Karpas-422 (cell line): Measurements from ENCODE around the gene VTN. TPM values are rescaled to one million over a fixed set of nuclear protein-coding genes. Genes with fewer than 3 reads are reported as not detected.

Source experiments
- DNase-seq: peaks from one replicate; pipeline ENCODE4 v3.0.0-alpha.2; 2015
- H2AFZ ChIP-seq: fragments of 200-600 bp; sonication (generic); 2 replicates; pipeline ENCODE4 v1.6.1; 2014; ENCODE audit warnings: antibody characterized with exemption, low read length, mixed read lengths
- H3K27ac ChIP-seq: fragments of 200-600 bp; sonication (generic); 2 replicates; pipeline ENCODE4 v1.5.1; 2014; ENCODE audit warnings: mild to moderate bottlenecking, low read length, moderate library complexity
- H3K27me3 ChIP-seq: fragments of 200-600 bp; sonication (generic); 2 replicates; pipeline ENCODE4 v1.6.1; 2014; ENCODE audit warnings: low read length, mixed read lengths
- H3K36me3 ChIP-seq: fragments of 200-600 bp; sonication (generic); 2 replicates; pipeline ENCODE4 v1.6.1; 2014; ENCODE audit warnings: low read length, mixed read lengths; ENCODE audit not compliant: insufficient read depth
- H3K4me1 ChIP-seq: fragments of 200-600 bp; sonication (generic); 2 replicates; pipeline ENCODE4 v1.6.1; 2014; ENCODE audit warnings: mild to moderate bottlenecking, low read length, mixed read lengths
- H3K4me2 ChIP-seq: fragments of 200-600 bp; sonication (generic); 2 replicates; pipeline ENCODE4 v1.6.1; 2014; ENCODE audit warnings: low read length, low read depth, mild to moderate bottlenecking; ENCODE audit not compliant: poor library complexity, severe bottlenecking
- H3K4me3 ChIP-seq: fragments of 200-600 bp; sonication (generic); 2 replicates; pipeline ENCODE4 v1.5.1; 2014; ENCODE audit warnings: mild to moderate bottlenecking, antibody characterized with exemption, low read length, mixed read lengths
- H3K79me2 ChIP-seq: fragments of 200-600 bp; sonication (generic); 2 replicates; pipeline ENCODE4 v1.6.1; 2014; ENCODE audit warnings: mild to moderate bottlenecking, low read length, mixed read lengths
- H3K9ac ChIP-seq: fragments of 200-600 bp; sonication (generic); 2 replicates; pipeline ENCODE4 v1.6.0; 2014; ENCODE audit warnings: low read length
- H3K9me2 ChIP-seq: fragments of 200-600 bp; sonication (generic), shearing (Covaris generic); replicated peaks from 2 replicates; pipeline ENCODE4 v1.6.0; 2014; ENCODE audit warnings: mild to moderate bottlenecking, low read length, moderate library complexity; ENCODE audit not compliant: insufficient read depth
- H3K9me3 ChIP-seq: fragments of 300-700, 200-600 bp; sonication (generic); 2 replicates; pipeline ENCODE4 v1.6.1; 2014; ENCODE audit warnings: low read length, mixed read lengths
- H4K20me1 ChIP-seq: fragments of 200-600 bp; sonication (generic); 2 replicates; pipeline ENCODE4 v1.6.1; 2014; ENCODE audit warnings: mild to moderate bottlenecking, antibody characterized with exemption, low read length, low read depth; ENCODE audit not compliant: insufficient read depth
- total RNA-seq: library from RNA; depleted of rRNA; stranded (reverse); fragments of >200 nt; shearing (Covaris generic); gene quantifications from 2 replicates; pipeline ENCODE4 v1.2.3, GENCODE V29; 2014; ENCODE audit warnings: low replicate concordance

VTN gene
- total RNA-seq, 1 experiment from 2014 or later, result 4.2 TPM

- peak overlapping the region; percentile 98 for H3K4me2 ChIP-seq
- H3K36me3 ChIP-seq, result peaks cover 3% of the 10 kb centered on the region
- no peak overlapping the region for H2AFZ ChIP-seq
- DNase-seq, result peak; percentile 60
- H3K27ac ChIP-seq, result no peak overlapping the region
- H3K4me1 ChIP-seq, result peaks cover 27% of the 10 kb centered on the region
- no peaks in the 10 kb centered on the region for H3K9me2 ChIP-seq
- peak overlapping the region; percentile 89 for H3K4me3 ChIP-seq
- H3K79me2 ChIP-seq, result peaks cover 55% of the 10 kb centered on the region
- H3K9ac ChIP-seq, result peak overlapping the region; percentile 83
- H3K27me3 ChIP-seq, result no peaks in the 10 kb centered on the region
- no peaks in the 10 kb centered on the region for H4K20me1 ChIP-seq
- H3K9me3 ChIP-seq, result no peaks in the 10 kb centered on the region
These were observed 35.9 kb downstream of the VTN start for GRCh38 chr17:28334171-28334570.

DNA sequence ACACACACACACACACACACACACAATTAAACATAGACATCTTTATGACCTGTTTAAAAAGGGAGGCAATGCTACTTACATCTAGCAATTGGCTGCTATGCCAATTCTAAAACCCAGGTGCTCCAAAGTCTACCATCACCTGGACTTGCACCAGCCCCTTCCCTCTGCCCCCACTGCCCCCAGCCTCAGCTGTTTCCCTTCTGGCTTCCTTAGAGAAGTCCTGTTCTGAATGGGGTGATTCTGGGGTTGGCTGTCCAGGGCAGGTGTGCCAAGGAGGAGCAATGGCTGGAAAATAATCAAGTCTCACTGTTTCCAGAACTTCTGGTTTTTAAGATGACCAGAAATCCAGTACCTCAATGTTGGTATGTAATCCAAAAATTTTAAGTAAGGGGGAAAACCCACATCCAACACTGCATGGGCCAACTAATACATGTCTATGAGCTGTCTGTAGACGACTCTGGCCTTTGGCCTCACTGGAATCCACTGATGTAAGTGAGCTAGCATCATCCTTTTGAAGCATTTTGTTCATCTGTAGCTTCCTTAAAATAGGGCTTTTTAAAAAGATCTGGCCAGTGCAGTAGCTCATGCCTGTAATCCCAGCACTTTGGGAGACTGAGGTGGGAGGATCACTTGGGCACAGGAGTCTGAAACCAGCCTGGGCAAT, 36.9 kb downstream of the VTN start:
- Histone ChIP-seq H3K79me2 (peaks cover 51% of the 10 kb centered on the region), H2AFZ (no peak overlapping the region), H4K20me1 (no peaks in the 10 kb centered on the region), H3K9me3 (no peaks in the 10 kb centered on the region), H3K4me3 (no peak overlapping the region), H3K27ac (no peak overlapping the region), H3K36me3 (peaks cover 13% of the 10 kb centered on the region), H3K27me3 (no peaks in the 10 kb centered on the region), H3K9ac (peak overlapping the region; percentile 7; the same call in 1 of the 2 replicates), H3K4me1 (peaks cover 27% of the 10 kb centered on the region), H3K9me2 (no peaks in the 10 kb centered on the region), H3K4me2 (peak overlapping the region; percentile 98)
- DNase-seq, result no peak

- H3K79me2 ChIP-seq, result peaks cover 43% of the 10 kb centered on the region
These were observed 38.2 kb downstream of the VTN start for GRCh38 chr17:28331891-28332420.

DNA sequence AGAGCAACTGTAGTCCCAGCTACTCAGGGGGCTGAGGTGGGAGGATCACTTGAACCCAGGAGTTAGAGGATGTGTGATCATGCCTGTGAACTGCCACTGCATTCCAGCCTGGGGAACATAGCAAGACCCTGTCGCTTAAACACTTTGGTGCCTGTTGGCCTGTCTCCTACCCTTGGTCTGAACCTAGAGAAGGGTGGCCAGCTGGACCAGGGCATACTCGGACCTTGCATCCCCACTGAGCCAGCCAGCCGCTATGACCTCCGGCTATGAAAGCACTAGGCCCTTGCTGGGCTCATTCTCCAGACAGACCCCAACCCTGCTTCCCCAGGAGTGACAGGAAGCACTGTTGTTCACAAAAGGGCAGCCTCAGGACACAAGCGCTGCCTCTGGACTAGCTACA, 39.4 kb downstream of the VTN start:
- H2AFZ ChIP-seq, result no peak overlapping the region
- peaks cover 40% of the 10 kb centered on the region for H3K79me2 ChIP-seq
- no peak for DNase-seq

More at GRCh38 chr17:28331891-28332420, 38.2 kb downstream of the VTN start:
- Histone ChIP-seq H2AFZ (no peak overlapping the region), H3K27ac (no peak overlapping the region), H3K4me1 (peaks cover 25% of the 10 kb centered on the region), H3K27me3 (no peaks in the 10 kb centered on the region), H3K36me3 (peaks cover 25% of the 10 kb centered on the region), H3K9ac (no peak overlapping the region), H3K9me2 (no peaks in the 10 kb centered on the region), H4K20me1 (no peaks in the 10 kb centered on the region), H3K4me2 (no peak overlapping the region), H3K9me3 (no peaks in the 10 kb centered on the region), H3K4me3 (no peak overlapping the region)
- DNase-seq, result no peak

DNA sequence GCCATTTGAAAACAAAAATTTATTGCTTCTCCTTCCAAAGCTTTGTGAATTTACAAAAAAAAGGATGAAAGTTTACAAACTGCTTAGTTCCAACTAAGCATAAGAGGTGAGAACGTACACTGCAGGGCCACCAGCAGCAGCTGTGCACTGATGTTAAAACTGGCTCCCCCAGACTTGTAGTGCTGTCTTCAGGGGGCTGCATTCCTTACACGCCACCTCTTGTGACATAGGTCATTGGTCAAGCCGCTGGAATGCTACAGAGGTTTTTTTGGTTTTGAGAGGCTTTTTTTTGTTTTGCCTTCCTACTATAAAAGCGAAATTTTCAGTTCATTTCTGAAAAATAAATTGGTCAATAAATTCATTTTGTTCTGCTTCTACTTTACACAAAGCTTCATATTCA, 41.8 kb downstream of the VTN start:
- Histone ChIP-seq H3K27ac (no peak overlapping the region), H3K27me3 (no peaks in the 10 kb centered on the region), H3K4me2 (no peak overlapping the region), H4K20me1 (no peaks in the 10 kb centered on the region; the same call in 1 of the 2 replicates), H3K36me3 (peaks cover 35% of the 10 kb centered on the region), H3K4me3 (no peak overlapping the region), H3K79me2 (peaks cover 45% of the 10 kb centered on the region), H3K4me1 (peaks cover 5% of the 10 kb centered on the region), H3K9me2 (no peaks in the 10 kb centered on the region), H3K9ac (no peak overlapping the region), H2AFZ (no peak overlapping the region), H3K9me3 (no peaks in the 10 kb centered on the region)
- no peak for DNase-seq

More for the DNA sequence above, 39.4 kb downstream of the VTN start:
- Histone ChIP-seq H3K9me3 (no peaks in the 10 kb centered on the region), H3K27ac (no peak overlapping the region), H3K4me3 (no peak overlapping the region), H4K20me1 (no peaks in the 10 kb centered on the region; the same call in 1 of the 2 replicates), H3K4me1 (peaks cover 16% of the 10 kb centered on the region), H3K9me2 (no peaks in the 10 kb centered on the region), H3K27me3 (no peaks in the 10 kb centered on the region), H3K9ac (no peak overlapping the region), H3K36me3 (peaks cover 35% of the 10 kb centered on the region), H3K4me2 (no peak overlapping the region)

GRCh38 chr17:28327709-28328108, 42.4 kb downstream of the VTN start:
- Histone ChIP-seq H3K9me3 (no peaks in the 10 kb centered on the region), H3K27ac (no peak overlapping the region), H3K9me2 (no peaks in the 10 kb centered on the region), H3K4me2 (no peak overlapping the region), H4K20me1 (no peaks in the 10 kb centered on the region; the same call in 1 of the 2 replicates), H3K27me3 (no peaks in the 10 kb centered on the region), H3K4me3 (no peak overlapping the region), H2AFZ (no peak overlapping the region), H3K36me3 (peaks cover 39% of the 10 kb centered on the region), H3K9ac (no peak overlapping the region), H3K79me2 (peaks cover 46% of the 10 kb centered on the region), H3K4me1 (peaks cover 6% of the 10 kb centered on the region; the same call in 1 of the 2 replicates)
- DNase-seq, result no peak

GRCh38 chr17:28327031-28327607, 43.0 kb downstream of the VTN start:
- Histone ChIP-seq H3K9me3 (no peaks in the 10 kb centered on the region), H3K79me2 (peaks cover 49% of the 10 kb centered on the region), H3K27me3 (no peaks in the 10 kb centered on the region), H3K4me1 (peaks cover 9% of the 10 kb centered on the region; the same call in 1 of the 2 replicates), H3K27ac (no peak overlapping the region), H3K9ac (no peak overlapping the region), H3K36me3 (peaks cover 39% of the 10 kb centered on the region), H3K9me2 (no peaks in the 10 kb centered on the region), H3K4me3 (no peak overlapping the region), H4K20me1 (no peaks in the 10 kb centered on the region; the same call in 1 of the 2 replicates), H2AFZ (no peak overlapping the region), H3K4me2 (no peak overlapping the region)
- no peak for DNase-seq

DNA sequence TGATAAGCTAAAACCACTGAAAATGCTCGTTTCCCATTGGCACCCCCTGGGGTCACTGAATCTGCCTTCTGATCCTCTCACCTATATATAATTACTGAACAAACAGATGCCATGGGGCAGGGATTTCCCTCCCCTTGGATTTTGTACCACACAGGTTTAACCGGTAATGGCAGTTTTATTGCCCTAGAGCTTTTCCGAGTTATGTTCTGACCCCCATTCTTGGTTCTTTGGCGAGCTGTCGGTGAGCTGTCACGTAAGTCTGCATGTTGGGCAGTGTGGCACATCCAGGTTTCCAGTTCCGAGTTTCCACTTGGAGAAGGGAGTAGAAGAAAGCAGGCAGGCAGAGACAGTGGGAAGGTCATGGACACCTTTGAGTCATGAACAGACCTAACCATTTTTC, 44.0 kb downstream of the VTN start:
- no peaks in the 10 kb centered on the region; the same call in 1 of the 2 replicates for H4K20me1 ChIP-seq
- DNase-seq, result no peak
- no peak overlapping the region for H3K4me2 ChIP-seq
- no peaks in the 10 kb centered on the region for H3K27me3 ChIP-seq
- H3K79me2 ChIP-seq, result peaks cover 59% of the 10 kb centered on the region
- H3K9me3 ChIP-seq, result no peaks in the 10 kb centered on the region
- H2AFZ ChIP-seq, result no peak overlapping the region
- H3K4me1 ChIP-seq, result peaks cover 14% of the 10 kb centered on the region
- no peaks in the 10 kb centered on the region for H3K9me2 ChIP-seq
- no peak overlapping the region for H3K4me3 ChIP-seq
- H3K9ac ChIP-seq, result no peak overlapping the region
- no peak overlapping the region for H3K27ac ChIP-seq
- peaks cover 40% of the 10 kb centered on the region for H3K36me3 ChIP-seq
